ENCODE measurements around the gene NDUFAF5.
"Not testable (repeated sequence)": the region's sequence is repeated elsewhere in the genome, so short reads cannot be mapped to it uniquely, and the experiment has no call there.

The NDUFAF5 gene

DNA sequence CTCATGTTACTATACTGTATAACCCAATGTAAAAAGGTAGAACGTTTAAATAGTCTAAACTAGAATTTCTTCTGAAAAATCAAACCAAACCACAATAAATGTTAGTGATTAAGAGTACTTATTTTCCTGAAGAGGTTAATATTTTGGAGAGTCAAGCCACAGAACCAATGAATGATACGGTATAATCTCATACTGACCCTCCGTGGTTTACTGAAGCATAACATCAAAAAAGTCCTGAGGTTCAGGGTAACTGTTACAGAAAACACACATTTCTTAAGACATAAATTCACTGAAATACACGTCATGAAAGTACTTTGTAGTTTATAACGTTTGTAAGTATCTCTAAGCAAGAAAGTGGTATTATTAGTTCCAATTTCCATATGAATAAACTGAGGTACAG, 29.0 kb upstream of the NDUFAF5 start:
- no peak for DNase-seq
- no peak overlapping the region for H3K4me3 ChIP-seq
- no peaks in the 10 kb centered on the region for H3K27me3 ChIP-seq
- H3K9me3 ChIP-seq, result no peaks in the 10 kb centered on the region
- peak overlapping the region; percentile 38 to 67 for H3K27ac ChIP-seq
- H3K4me1 ChIP-seq, result peaks cover 0 to 20% (median 4%) of the 10 kb centered on the region in 4 donors
- TF ChIP-seq, protein P1, sequence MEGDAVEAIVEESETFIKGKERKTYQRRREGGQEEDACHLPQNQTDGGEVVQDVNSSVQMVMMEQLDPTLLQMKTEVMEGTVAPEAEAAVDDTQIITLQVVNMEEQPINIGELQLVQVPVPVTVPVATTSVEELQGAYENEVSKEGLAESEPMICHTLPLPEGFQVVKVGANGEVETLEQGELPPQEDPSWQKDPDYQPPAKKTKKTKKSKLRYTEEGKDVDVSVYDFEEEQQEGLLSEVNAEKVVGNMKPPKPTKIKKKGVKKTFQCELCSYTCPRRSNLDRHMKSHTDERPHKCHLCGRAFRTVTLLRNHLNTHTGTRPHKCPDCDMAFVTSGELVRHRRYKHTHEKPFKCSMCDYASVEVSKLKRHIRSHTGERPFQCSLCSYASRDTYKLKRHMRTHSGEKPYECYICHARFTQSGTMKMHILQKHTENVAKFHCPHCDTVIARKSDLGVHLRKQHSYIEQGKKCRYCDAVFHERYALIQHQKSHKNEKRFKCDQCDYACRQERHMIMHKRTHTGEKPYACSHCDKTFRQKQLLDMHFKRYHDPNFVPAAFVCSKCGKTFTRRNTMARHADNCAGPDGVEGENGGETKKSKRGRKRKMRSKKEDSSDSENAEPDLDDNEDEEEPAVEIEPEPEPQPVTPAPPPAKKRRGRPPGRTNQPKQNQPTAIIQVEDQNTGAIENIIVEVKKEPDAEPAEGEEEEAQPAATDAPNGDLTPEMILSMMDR (IDR thresholded peaks at IDR 0.05), result peak; percentile 45 to 48
- intact Hi-C loops (cut with DNase I; ENCODE audit: low total_unique reads), result loop anchor here (10.0 kb wide), 1 partner anchor 211 kb away; no protein-coding TSS in a partner anchor
- peaks cover 0 to 25% (median 18%) of the 10 kb centered on the region in 3 donors for H3K36me3 ChIP-seq

- peaks cover 0 to 25% (median 17%) of the 10 kb centered on the region in 3 donors for H3K36me3 ChIP-seq
- no peaks in the 10 kb centered on the region for H3K27me3 ChIP-seq
- intact Hi-C loops (cut with DNase I; ENCODE audit: low total_unique reads), result loop anchor here (10.0 kb wide), 1 partner anchor 212 kb away; no protein-coding TSS in a partner anchor
- no peak overlapping the region for H3K4me3 ChIP-seq
- TF ChIP-seq, protein P1 (IDR thresholded peaks at IDR 0.05), result no peak
- DNase-seq, result no peak
- H3K27ac ChIP-seq, result peak overlapping the region; percentile 38 to 67
- H3K4me1 ChIP-seq, result peaks cover 0 to 20% (median 4%) of the 10 kb centered on the region in 4 donors
- H3K9me3 ChIP-seq, result no peaks in the 10 kb centered on the region
Measured at GRCh38 chr20:13756551-13756950, 28.3 kb upstream of the NDUFAF5 start.

DNA sequence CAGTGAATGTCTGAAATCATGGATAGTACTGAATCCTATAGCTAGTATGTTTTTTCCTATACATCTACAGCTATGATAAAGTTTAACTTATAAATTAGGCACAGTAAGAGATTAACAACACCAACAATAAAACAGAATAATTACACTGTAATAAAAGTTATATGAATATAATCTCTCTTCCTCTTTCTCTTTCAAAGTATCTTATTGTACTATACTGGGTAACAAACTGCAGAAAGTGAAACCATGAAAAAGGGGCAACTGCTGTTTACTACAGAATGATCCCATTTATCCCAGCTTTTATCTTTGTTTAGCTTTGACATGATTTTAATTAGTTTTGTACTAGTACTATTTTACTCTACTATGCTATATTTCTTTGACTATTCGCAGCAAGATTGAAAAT, 25.9 kb upstream of the NDUFAF5 start:
- Histone ChIP-seq H3K27ac (no peak overlapping the region), H3K9me3 (no peaks in the 10 kb centered on the region), H3K36me3 (peaks cover 0 to 35% (median 22%) of the 10 kb centered on the region in 3 donors), H3K4me3 (no peak overlapping the region), H3K27me3 (no peaks in the 10 kb centered on the region), H3K4me1 (peaks cover 0 to 15% (median 3%) of the 10 kb centered on the region in 4 donors)
- TF ChIP-seq, protein P1 (IDR thresholded peaks at IDR 0.05), result no peak
- no peak for DNase-seq
- intact Hi-C loops (cut with DNase I; ENCODE audit: low total_unique reads), result loop anchor here (10.0 kb wide), 1 partner anchor 214 kb away; no protein-coding TSS in a partner anchor

- H3K4me3 ChIP-seq; intact Hi-C loops (cut with DNase I; ENCODE audit: low total_unique reads); DNase-seq; H3K27ac ChIP-seq; H3K4me1 ChIP-seq; H3K9me3 ChIP-seq; H3K27me3 ChIP-seq: not testable (repeated sequence)
- peaks cover 11 to 46% (median 36%) of the 10 kb centered on the region in 3 donors for H3K36me3 ChIP-seq
Measured at GRCh38 chr20:13760451-13760946, 24.3 kb upstream of the NDUFAF5 start.

GRCh38 chr20:13765299-13765698, 19.5 kb upstream of the NDUFAF5 start:
- H3K4me3 ChIP-seq, result no peak overlapping the region
- H3K27me3 ChIP-seq, result no peaks in the 10 kb centered on the region
- no peaks in the 10 kb centered on the region for H3K4me1 ChIP-seq
- DNase-seq, result no peak
- peaks cover 52 to 73% (median 67%) of the 10 kb centered on the region in 3 donors for H3K36me3 ChIP-seq
- intact Hi-C loops (cut with DNase I; ENCODE audit: low total_unique reads), result no loop called here
- H3K9me3 ChIP-seq, result peaks cover 0 to 7% (median 7%) of the 10 kb centered on the region in 3 donors
- TF ChIP-seq, protein P1 (IDR thresholded peaks at IDR 0.05), result no peak
- no peak overlapping the region for H3K27ac ChIP-seq

DNA sequence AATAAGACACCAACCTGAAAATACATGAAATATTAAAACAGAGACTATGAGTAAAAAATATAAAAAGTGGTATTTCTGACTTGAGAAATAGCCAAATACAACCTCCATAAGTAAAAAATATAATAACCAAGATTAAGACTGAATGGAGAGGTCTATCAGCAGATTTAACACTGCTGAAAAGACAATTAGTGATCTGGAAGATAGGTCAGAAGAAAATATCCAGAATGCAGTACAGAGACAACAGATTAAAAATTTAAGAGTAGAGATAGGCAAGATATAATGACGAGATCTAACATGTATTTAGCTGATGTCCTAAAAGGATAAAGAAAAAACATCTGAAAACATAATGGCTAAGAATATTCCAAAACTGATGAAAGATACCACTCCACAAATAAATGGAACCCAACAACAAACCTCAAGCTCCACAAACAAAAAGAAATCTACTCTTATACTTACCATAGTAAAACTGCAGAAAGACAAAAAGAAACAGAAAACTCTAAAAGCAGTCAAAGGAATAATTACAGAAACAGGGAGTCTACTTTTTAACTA, 18.9 kb upstream of the NDUFAF5 start:
- no peak overlapping the region for H3K4me3 ChIP-seq
- TF ChIP-seq, protein P1 (IDR thresholded peaks at IDR 0.05), result no peak
- DNase-seq, result no peak
- H3K4me1 ChIP-seq, result no peaks in the 10 kb centered on the region
- H3K9me3 ChIP-seq, result peaks cover 0 to 7% (median 7%) of the 10 kb centered on the region in 3 donors
- H3K36me3 ChIP-seq, result peaks cover 54 to 76% (median 71%) of the 10 kb centered on the region in 3 donors
- intact Hi-C loops (cut with DNase I; ENCODE audit: low total_unique reads), result no loop called here
- H3K27ac ChIP-seq, result no peak overlapping the region
- no peaks in the 10 kb centered on the region for H3K27me3 ChIP-seq
